Small intestine (tissue), 7 donors: ENCODE measurements around the gene CERT1. TPM values are rescaled to one million over a fixed set of nuclear protein-coding genes. Genes with fewer than 3 reads are reported as not detected.

ENCODE experiments used
- DNase-seq, 2 donors: peaks; one replicate each; pipeline versions ENCODE4 v3.0.0 to v3.0.0-alpha.2; 2013
- FAIRE-seq: peaks from 2 replicates; lab custom pipeline; 2012; peaks lifted over from hg19 to GRCh38; lab: Jason Lieb, UNC
- H3K27ac ChIP-seq, 3 donors: one replicate each; pipeline ENCODE4 v1.5.1; 2013; ENCODE audit warnings: low read length in 2 of 3, mild to moderate bottlenecking in 2 of 3, control low read depth in 1 of 3, inconsistent platforms in 1 of 3, low read depth in 1 of 3, moderate library complexity in 1 of 3
- H3K27me3 ChIP-seq, 3 donors: one replicate each; pipeline ENCODE4 v1.6.1; 2013; ENCODE audit warnings: low read length in 3 of 3, inconsistent platforms in 1 of 3; ENCODE audit not compliant: control insufficient read depth in 3 of 3, insufficient read depth in 3 of 3
- H3K36me3 ChIP-seq, 3 donors: one replicate each; pipeline ENCODE4 v1.6.1; 2013; ENCODE audit warnings: low read length in 3 of 3, inconsistent platforms in 1 of 3, low read depth in 1 of 3, mild to moderate bottlenecking in 1 of 3, moderate library complexity in 1 of 3; ENCODE audit not compliant: control insufficient read depth in 3 of 3, insufficient read depth in 2 of 3
- H3K4me1 ChIP-seq, 3 donors: one replicate each; pipeline ENCODE4 v1.6.1; 2013; ENCODE audit warnings: low read length in 2 of 3, inconsistent platforms in 1 of 3, low read depth in 1 of 3, mild to moderate bottlenecking in 1 of 3, moderate library complexity in 1 of 3; ENCODE audit not compliant: control insufficient read depth in 3 of 3, insufficient read depth in 2 of 3
- H3K4me3 ChIP-seq, 3 donors: one replicate each; pipeline ENCODE4 v1.5.1; 2013; ENCODE audit warnings: low read length in 3 of 3, control low read depth in 1 of 3, inconsistent platforms in 1 of 3, low read depth in 1 of 3, mild to moderate bottlenecking in 1 of 3, moderate library complexity in 1 of 3
- H3K9me3 ChIP-seq, 2 donors: one replicate each; pipeline ENCODE4 v1.6.1; 2013; ENCODE audit warnings: low read depth in 1 of 2, low read length in 1 of 2; ENCODE audit not compliant: control insufficient read depth in 2 of 2, insufficient read depth in 1 of 2
- WGBS, 3 donors: extraction: QIAGEN DNeasy Blood & Tissue Kit; methylation state at CpG; one replicate each; pipeline ENCODE4 v1.1.7; 2013; 5-methylcytosine and 5-hydroxymethylcytosine counted together
- polyA plus RNA-seq, 4 donors: library from polyadenylated mRNA; stranded (reverse) in 3 of 4; unstranded in 1 of 4; fragments of 200-250 nt in 3 of 4; fragments of 120-200 nt in 1 of 4; gene quantifications; one replicate each; pipeline versions ENCODE4 v1.2.1 to v1.2.3, GENCODE V29; 2013
- donor health status: healthy with polysubstance abuse.
- donor health status: control.
- donor health status: control.
- donor health status: Bipolar disorder and iron deficiency.
- donor health status: healthy.

CERT1 gene
- polyA plus RNA-seq, 4 donors = 15.1 to 45.6 (median 22.2) TPM

DNA sequence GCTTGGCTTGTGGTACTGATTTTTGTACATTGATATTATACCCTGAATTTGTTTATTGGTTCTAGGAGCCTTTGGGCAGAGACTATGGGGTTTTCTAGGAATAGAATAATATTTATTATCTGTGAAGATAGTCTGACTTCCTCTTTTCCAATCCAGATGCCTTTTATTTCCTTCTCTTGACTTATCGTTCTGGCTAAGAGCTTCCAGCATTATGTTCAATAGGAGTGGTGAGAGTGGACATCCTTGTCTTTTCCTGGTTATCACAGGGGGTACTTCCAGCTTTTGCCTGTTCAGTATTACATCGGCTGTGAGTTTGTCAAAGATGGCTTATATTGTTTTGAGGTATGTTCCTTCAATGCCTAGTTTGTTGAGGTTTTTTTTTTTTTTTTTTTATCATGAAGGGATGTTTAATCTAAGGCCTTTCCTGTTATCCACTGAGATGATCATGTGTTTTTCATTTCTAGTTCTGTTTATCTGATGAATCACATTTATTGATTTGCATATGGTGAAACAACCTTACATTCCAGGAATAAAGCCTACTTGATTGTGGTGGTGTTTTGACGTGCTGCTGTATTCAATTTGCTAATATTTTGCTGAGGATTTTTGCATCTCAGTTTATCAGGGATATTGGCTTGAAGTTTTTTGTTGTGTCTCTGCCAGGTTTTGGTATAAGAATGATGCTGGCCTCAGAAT is 77.5 kb downstream of the CERT1 start:
- H3K4me3 ChIP-seq = no peak overlapping the region
- DNase-seq (no peak), FAIRE-seq (no peak)
- no peaks in the 10 kb centered on the region for H3K9me3 ChIP-seq
- H3K27ac ChIP-seq = no peak overlapping the region
- H3K27me3 ChIP-seq = no peaks in the 10 kb centered on the region
- peaks cover 2 to 5% (median 3%) of the 10 kb centered on the region in 3 donors for H3K36me3 ChIP-seq
- WGBS, 3 donors = 77 to 91% (median 88%) methylated on average over 3 of the region's 3 CpGs
- H3K4me1 ChIP-seq = no peaks in the 10 kb centered on the region

GRCh38 chr5:75414241-75414640 is 97.2 kb downstream of the CERT1 start:
- FAIRE-seq = no peak
- WGBS, 3 donors = 84 to 92% (median 89%) methylated on average over 1 of the region's 1 CpG
- H3K4me3 ChIP-seq = no peak overlapping the region
- H3K36me3 ChIP-seq = peaks cover 0 to 15% (median 3%) of the 10 kb centered on the region in 3 donors
- H3K27ac ChIP-seq = no peak overlapping the region
- H3K4me1 ChIP-seq = peaks cover 0 to 4% (median 0%) of the 10 kb centered on the region in 3 donors
- no peaks in the 10 kb centered on the region for H3K9me3 ChIP-seq
- no peaks in the 10 kb centered on the region for H3K27me3 ChIP-seq
- DNase-seq = no peak

GRCh38 chr5:75412111-75412990 is 99.1 kb downstream of the CERT1 start:
- Histone ChIP-seq H3K27ac (no peak overlapping the region), H3K4me3 (no peak overlapping the region), H3K27me3 (no peaks in the 10 kb centered on the region), H3K9me3 (no peaks in the 10 kb centered on the region), H3K4me1 (peaks cover 0 to 4% (median 0%) of the 10 kb centered on the region in 3 donors), H3K36me3 (peaks cover 0 to 11% (median 5%) of the 10 kb centered on the region in 3 donors)
- FAIRE-seq (no peak), DNase-seq (peak; percentile 1 to 24)
- 76 to 90% (median 84%) methylated on average over 4 of the region's 4 CpGs for WGBS, 3 donors

- Histone ChIP-seq H3K27ac (no peak overlapping the region), H3K27me3 (no peaks in the 10 kb centered on the region), H3K36me3 (peaks cover 5 to 22% (median 5%) of the 10 kb centered on the region in 3 donors), H3K4me3 (no peak overlapping the region), H3K4me1 (no peaks in the 10 kb centered on the region), H3K9me3 (no peaks in the 10 kb centered on the region)
- FAIRE-seq (no peak), DNase-seq (peak in 1 of 2 donors; percentile 14)
- WGBS, 3 donors = 45 to 65% (median 62%) methylated on average over 3 of the region's 3 CpGs
Measured at GRCh38 chr5:75405296-75405695, 106.1 kb downstream of the CERT1 start.

- Histone ChIP-seq H3K27ac (no peak overlapping the region), H3K4me1 (no peaks in the 10 kb centered on the region), H3K4me3 (no peak overlapping the region), H3K9me3 (no peaks in the 10 kb centered on the region), H3K36me3 (peaks cover 2 to 10% (median 5%) of the 10 kb centered on the region in 3 donors), H3K27me3 (no peaks in the 10 kb centered on the region)
- DNase-seq (no peak), FAIRE-seq (no peak)
- WGBS, 3 donors = 88 to 100% (median 91%) methylated on average over 3 of the region's 3 CpGs
Measured at GRCh38 chr5:75395277-75395676, 116.2 kb downstream of the CERT1 start.

DNA sequence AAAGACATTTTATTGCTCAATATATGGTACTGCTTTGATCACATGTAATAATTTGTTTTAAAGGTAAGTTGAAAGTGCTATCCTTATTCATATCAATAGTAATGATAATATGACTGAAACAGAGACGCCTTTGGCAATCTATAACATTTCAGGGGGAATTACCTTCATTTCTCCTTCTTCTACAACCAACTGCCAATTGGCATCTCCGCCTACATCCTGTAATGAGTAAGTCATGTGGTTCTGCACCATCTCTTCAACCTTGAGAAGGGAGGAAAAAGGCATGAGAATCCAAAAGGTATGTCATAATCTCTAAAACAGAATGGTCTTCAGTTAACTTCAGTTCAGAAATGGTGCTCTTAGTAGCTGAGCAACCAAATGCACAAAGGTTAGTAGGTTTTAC is 122.0 kb downstream of the CERT1 start:
- DNase-seq = no peak
- Histone ChIP-seq H3K27ac (no peak overlapping the region), H3K36me3 (peaks cover 0 to 26% (median 2%) of the 10 kb centered on the region in 3 donors), H3K4me1 (no peaks in the 10 kb centered on the region), H3K4me3 (no peak overlapping the region), H3K9me3 (no peaks in the 10 kb centered on the region), H3K27me3 (no peaks in the 10 kb centered on the region)
- FAIRE-seq = no peak
- 82 to 95% (median 84%) methylated on average over 2 of the region's 2 CpGs for WGBS, 3 donors

GRCh38 chr5:75387806-75388205 is 123.6 kb downstream of the CERT1 start:
- WGBS, 3 donors = 90 to 96% (median 94%) methylated on average over 6 of the region's 6 CpGs
- FAIRE-seq (no peak), DNase-seq (no peak)
- H3K9me3 ChIP-seq = no peaks in the 10 kb centered on the region
- no peaks in the 10 kb centered on the region for H3K27me3 ChIP-seq
- H3K36me3 ChIP-seq = peaks cover 0 to 24% (median 0%) of the 10 kb centered on the region in 3 donors
- no peak overlapping the region for H3K27ac ChIP-seq
- H3K4me3 ChIP-seq = no peak overlapping the region
- no peaks in the 10 kb centered on the region for H3K4me1 ChIP-seq

GRCh38 chr5:75384218-75384617 is 127.2 kb downstream of the CERT1 start:
- Histone ChIP-seq H3K9me3 (no peaks in the 10 kb centered on the region), H3K4me3 (no peak overlapping the region), H3K36me3 (peaks cover 5 to 32% (median 9%) of the 10 kb centered on the region in 3 donors), H3K4me1 (no peaks in the 10 kb centered on the region), H3K27me3 (no peaks in the 10 kb centered on the region), H3K27ac (no peak overlapping the region)
- WGBS, 3 donors = 43 to 65% (median 58%) methylated on average over 1 of the region's 1 CpG
- DNase-seq = no peak
- FAIRE-seq = no peak
